GM06990 (cell line): Measurements from ENCODE around the gene MEX3D.

Experiments
- DNase-seq: peaks from one replicate; pipeline ENCODE4 v3.0.0-alpha.2; 2011; ENCODE audit not compliant: insufficient read length; ENCODE audit errors: extremely low read depth
- H3K27me3 ChIP-seq: replicated peaks from 2 replicates; pipeline ENCODE4 v1.6.0; 2011; ENCODE audit warnings: low read length; ENCODE audit not compliant: control insufficient read depth, insufficient read depth
- H3K36me3 ChIP-seq: 2 replicates; pipeline ENCODE4 v1.5.1; 2011; ENCODE audit warnings: low read length; ENCODE audit not compliant: control insufficient read depth, insufficient read depth
- H3K4me3 ChIP-seq: replicated peaks from 2 replicates; pipeline ENCODE4 v1.5.1; 2011; ENCODE audit warnings: low read depth, mild to moderate bottlenecking, control low read depth, low read length
- CTCF ChIP-seq: IDR thresholded peaks from 2 replicates; pipeline ENCODE4 v1.5.1; 2011; ENCODE audit warnings: low read length, control low read depth, mild to moderate bottlenecking, inconsistent platforms; ENCODE audit not compliant: insufficient read depth, poor library complexity, severe bottlenecking

The MEX3D gene

GRCh38 chr19:1568320-1569019 is at the start of gene MEX3D:
TSS of gene MEX3D (minus strand) at chr19:1568325. CDS start at chr19:1568058, 267 bp downstream.
- peak; percentile 81 for DNase-seq
- Histone ChIP-seq H3K36me3 (no peaks in the 10 kb centered on the region), H3K4me3 (no peak within 1 kb of the TSS), H3K27me3 (no peaks in the 10 kb centered on the region; the same call in 1 of the 2 replicates)
- no peak for TF ChIP-seq CTCF

GRCh38 chr19:1616875-1617274 is 48.8 kb upstream of the MEX3D start:
- Histone ChIP-seq H3K36me3 (peaks cover 77% of the 10 kb centered on the region), H3K27me3 (no peaks in the 10 kb centered on the region), H3K4me3 (no peak overlapping the region)
- TF ChIP-seq CTCF: no peak
- DNase-seq: no peak

GRCh38 chr19:1616396-1616795 is 48.3 kb upstream of the MEX3D start:
- Histone ChIP-seq H3K27me3 (no peaks in the 10 kb centered on the region), H3K4me3 (no peak overlapping the region), H3K36me3 (peaks cover 78% of the 10 kb centered on the region)
- TF ChIP-seq CTCF: no peak
- no peak for DNase-seq

- no peak overlapping the region for H3K4me3 ChIP-seq
- no peak for TF ChIP-seq CTCF
- H3K36me3 ChIP-seq: peaks cover 74% of the 10 kb centered on the region
- DNase-seq: no peak
- no peaks in the 10 kb centered on the region for H3K27me3 ChIP-seq
Measured at GRCh38 chr19:1615156-1615765, 47.1 kb upstream of the MEX3D start.

- no peak for DNase-seq
- no peak overlapping the region for H3K4me3 ChIP-seq
- H3K36me3 ChIP-seq: peaks cover 71% of the 10 kb centered on the region
- H3K27me3 ChIP-seq: no peaks in the 10 kb centered on the region
- no peak for TF ChIP-seq CTCF
Measured at GRCh38 chr19:1613808-1614570, 45.9 kb upstream of the MEX3D start.
